ENCODE data around the gene STPG3.

STPG3 gene

GRCh38 chr9:137302449-137303150 lies 51.5 kb downstream of the STPG3 start:
- DNase-seq (ENCODE audit: low read depth): no peak

Measured in stimulated activated CD8-positive, alpha-beta memory T cell treated with anti-CD3 and anti-CD28 coated beads, Interleukin-15, amount 100 ng/mL, for 1 hour (primary cell).